Measurements from ENCODE around the gene FIP1L1.

The FIP1L1 gene

DNA sequence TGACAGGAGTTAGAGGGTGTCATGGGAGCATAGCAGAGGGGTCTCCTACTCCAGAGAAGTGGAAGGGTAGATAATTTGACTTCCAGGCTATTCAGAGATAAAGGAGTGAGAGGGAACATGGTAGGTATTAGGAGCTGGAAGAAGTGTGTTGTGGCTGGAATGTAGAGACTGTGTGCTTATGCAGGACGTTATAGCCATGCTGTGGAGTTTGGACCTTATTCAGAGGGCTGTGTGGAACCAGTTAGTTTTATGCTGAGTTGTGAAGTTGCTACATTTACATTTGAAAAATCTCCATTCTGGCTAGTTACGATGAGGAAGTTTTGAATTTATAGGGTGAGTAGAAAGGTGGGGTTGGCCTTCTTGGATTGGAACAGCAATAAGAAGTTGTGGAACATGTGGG lies 67.5 kb downstream of the FIP1L1 start:
- no peaks in the 10 kb centered on the region for H3K36me3 ChIP-seq (replicated peaks)

DNA sequence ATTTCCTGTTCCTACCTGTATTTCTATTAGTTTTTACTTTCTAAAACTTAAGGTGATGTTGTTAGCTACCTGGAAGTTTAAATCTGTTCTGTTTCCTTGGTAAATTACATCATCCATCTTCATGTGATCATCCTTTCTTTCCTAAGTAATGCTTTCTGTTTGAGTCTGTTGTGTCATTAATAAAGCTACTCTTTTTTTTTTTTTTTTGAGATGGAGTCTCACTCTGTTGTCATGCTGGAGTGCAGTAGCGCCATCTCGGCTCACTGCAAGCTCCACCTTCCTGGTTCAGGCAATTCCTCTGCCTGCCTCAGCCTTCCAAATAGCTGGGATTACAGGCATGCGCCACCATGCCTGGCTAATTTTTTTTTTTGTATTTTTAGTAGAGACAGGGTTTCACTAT lies 73.3 kb downstream of the FIP1L1 start:
- peaks cover 9% of the 10 kb centered on the region for H3K36me3 ChIP-seq (replicated peaks)
- peak; percentile 11 for DNase-seq

More for the DNA sequence above, 67.5 kb downstream of the FIP1L1 start:
- in situ Hi-C loops (cut with HindIII; ENCODE audit: low pct_ligation_motif_present, low sequenced_read_pairs) = no loop called here
- no peaks in the 10 kb centered on the region for H3K27me3 ChIP-seq (replicated peaks)
- DNase-seq = no peak
- no peak overlapping the region for H3K27ac ChIP-seq
- no peak overlapping the region for H3K4me3 ChIP-seq (ENCODE audit: low read depth, low read length)
- TF ChIP-seq, protein P1, sequence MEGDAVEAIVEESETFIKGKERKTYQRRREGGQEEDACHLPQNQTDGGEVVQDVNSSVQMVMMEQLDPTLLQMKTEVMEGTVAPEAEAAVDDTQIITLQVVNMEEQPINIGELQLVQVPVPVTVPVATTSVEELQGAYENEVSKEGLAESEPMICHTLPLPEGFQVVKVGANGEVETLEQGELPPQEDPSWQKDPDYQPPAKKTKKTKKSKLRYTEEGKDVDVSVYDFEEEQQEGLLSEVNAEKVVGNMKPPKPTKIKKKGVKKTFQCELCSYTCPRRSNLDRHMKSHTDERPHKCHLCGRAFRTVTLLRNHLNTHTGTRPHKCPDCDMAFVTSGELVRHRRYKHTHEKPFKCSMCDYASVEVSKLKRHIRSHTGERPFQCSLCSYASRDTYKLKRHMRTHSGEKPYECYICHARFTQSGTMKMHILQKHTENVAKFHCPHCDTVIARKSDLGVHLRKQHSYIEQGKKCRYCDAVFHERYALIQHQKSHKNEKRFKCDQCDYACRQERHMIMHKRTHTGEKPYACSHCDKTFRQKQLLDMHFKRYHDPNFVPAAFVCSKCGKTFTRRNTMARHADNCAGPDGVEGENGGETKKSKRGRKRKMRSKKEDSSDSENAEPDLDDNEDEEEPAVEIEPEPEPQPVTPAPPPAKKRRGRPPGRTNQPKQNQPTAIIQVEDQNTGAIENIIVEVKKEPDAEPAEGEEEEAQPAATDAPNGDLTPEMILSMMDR (IDR thresholded peaks at IDR 0.05; ENCODE audit: low read depth, low read length, missing control alignments) = no peak

DNA sequence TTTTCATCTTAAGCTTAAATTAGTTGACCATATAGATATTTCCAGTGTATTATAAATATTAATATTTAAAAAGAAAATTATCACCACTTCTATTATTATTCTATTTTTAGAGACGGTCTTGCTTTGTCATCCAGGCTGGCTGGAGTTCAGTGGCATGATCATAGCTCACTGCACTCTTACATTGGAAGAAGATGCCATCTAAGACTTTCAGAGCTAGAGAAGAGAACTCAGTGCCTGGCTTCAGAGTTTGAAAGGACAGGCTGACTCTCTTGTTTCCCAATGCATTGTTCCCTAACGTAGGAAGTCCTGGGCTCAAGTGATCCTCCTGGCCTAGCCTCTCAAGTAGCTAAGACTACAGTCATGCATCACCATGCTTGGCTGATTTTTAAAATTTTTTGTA lies 75.9 kb downstream of the FIP1L1 start:
- peaks cover 9% of the 10 kb centered on the region for H3K36me3 ChIP-seq (replicated peaks)
- in situ Hi-C loops (cut with HindIII; ENCODE audit: low pct_ligation_motif_present, low sequenced_read_pairs) = no loop called here
- DNase-seq = no peak
- TF ChIP-seq, protein P1 (IDR thresholded peaks at IDR 0.05; ENCODE audit: low read depth, low read length, missing control alignments) = no peak
- H3K27ac ChIP-seq = no peak overlapping the region
- H3K27me3 ChIP-seq (replicated peaks) = no peaks in the 10 kb centered on the region
- H3K4me3 ChIP-seq (ENCODE audit: low read depth, low read length) = no peak overlapping the region

More for the DNA sequence above, 73.3 kb downstream of the FIP1L1 start:
- Histone ChIP-seq H3K27ac (no peak overlapping the region), H3K27me3 (replicated peaks) (no peaks in the 10 kb centered on the region), H3K4me3 (ENCODE audit: low read depth, low read length) (no peak overlapping the region)
- TF ChIP-seq, protein P1 (IDR thresholded peaks at IDR 0.05; ENCODE audit: low read depth, low read length, missing control alignments) = no peak
- in situ Hi-C loops (cut with HindIII; ENCODE audit: low pct_ligation_motif_present, low sequenced_read_pairs) = no loop called here

DNA sequence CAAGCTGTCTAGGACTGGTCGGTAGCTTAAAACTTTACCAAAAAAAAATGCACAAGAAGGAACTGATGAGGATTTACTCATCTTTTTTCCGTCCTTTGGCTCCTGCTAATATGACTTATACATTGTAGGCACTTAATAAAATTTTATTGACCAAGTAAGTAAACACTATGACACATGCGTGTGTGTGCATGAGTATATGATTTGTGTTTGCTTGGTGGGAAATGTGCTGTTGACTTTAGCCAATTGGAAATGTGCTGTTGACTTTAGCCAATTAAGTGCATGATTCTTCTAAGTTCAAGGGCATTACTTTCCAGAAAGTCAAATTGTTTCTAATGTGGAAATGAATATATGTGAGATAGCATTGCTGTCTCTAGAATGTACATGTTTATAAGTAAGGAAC lies 78.3 kb downstream of the FIP1L1 start:
- no peak overlapping the region for H3K4me3 ChIP-seq (ENCODE audit: low read depth, low read length)
- TF ChIP-seq, protein P1 (IDR thresholded peaks at IDR 0.05; ENCODE audit: low read depth, low read length, missing control alignments) = no peak
- H3K27ac ChIP-seq = no peak overlapping the region
- peaks cover 9% of the 10 kb centered on the region for H3K36me3 ChIP-seq (replicated peaks)
- no peak for DNase-seq
- no peaks in the 10 kb centered on the region for H3K27me3 ChIP-seq (replicated peaks)
- in situ Hi-C loops (cut with HindIII; ENCODE audit: low pct_ligation_motif_present, low sequenced_read_pairs) = no loop called here

DNA sequence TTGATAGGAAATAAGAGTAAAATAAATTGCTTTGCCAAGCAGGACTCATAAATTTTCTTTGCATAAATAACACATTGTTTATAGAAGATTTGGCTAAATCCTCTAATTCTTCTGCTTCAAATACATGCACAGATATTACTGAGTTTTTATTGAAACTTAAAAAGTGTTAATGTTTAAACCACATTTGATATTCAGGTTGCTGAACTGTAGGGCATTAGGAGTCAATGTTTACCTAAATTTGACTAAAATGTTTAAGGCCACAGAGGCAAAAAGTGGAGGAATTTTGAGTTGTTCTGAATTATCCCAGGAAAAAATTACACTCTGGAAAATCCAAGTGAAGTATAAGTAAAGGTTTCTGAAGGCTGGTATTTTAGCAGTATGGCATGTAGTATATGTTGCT lies 78.7 kb downstream of the FIP1L1 start:
- H3K36me3 ChIP-seq (replicated peaks) = peaks cover 9% of the 10 kb centered on the region
- in situ Hi-C loops (cut with HindIII; ENCODE audit: low pct_ligation_motif_present, low sequenced_read_pairs) = no loop called here

DNA sequence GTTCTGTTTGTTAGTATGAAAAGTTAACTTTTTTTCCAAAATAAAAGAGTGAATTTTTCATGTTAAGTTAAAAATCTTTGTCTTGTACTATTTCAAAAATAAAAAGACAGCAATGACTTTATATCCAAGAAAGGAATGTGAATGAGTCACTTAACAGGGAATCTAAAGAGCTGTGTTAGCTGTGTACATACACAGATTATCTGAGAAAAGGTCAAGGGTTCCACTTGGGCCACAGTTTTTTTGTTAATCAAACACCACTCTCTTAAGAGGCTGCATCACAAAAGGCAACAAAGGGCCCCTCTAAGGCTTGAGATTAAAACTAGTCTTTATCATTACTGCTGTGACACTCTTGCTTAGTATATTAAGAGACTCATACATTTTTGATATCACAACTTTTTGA lies 82.1 kb downstream of the FIP1L1 start:
- DNase-seq = peak; percentile 48

More for the DNA sequence above, 78.7 kb downstream of the FIP1L1 start:
- Histone ChIP-seq H3K27me3 (replicated peaks) (no peaks in the 10 kb centered on the region), H3K4me3 (ENCODE audit: low read depth, low read length) (no peak overlapping the region), H3K27ac (no peak overlapping the region)
- TF ChIP-seq, protein P1 (IDR thresholded peaks at IDR 0.05; ENCODE audit: low read depth, low read length, missing control alignments) = no peak
- DNase-seq = no peak

More for the DNA sequence above, 82.1 kb downstream of the FIP1L1 start:
- Histone ChIP-seq H3K27ac (no peak overlapping the region), H3K36me3 (replicated peaks) (peaks cover 5% of the 10 kb centered on the region), H3K27me3 (replicated peaks) (no peaks in the 10 kb centered on the region), H3K4me3 (ENCODE audit: low read depth, low read length) (no peak overlapping the region)
- in situ Hi-C loops (cut with HindIII; ENCODE audit: low pct_ligation_motif_present, low sequenced_read_pairs) = no loop called here
- TF ChIP-seq, protein P1 (IDR thresholded peaks at IDR 0.05; ENCODE audit: low read depth, low read length, missing control alignments) = no peak
